GM12878 (cell line): ENCODE data around the gene GMDS. TPM values are rescaled to one million over a fixed set of nuclear protein-coding genes. Genes with fewer than 3 reads are reported as not detected.

ENCODE experiments used
- ATAC-seq: fragments of 200-7000 bp; cut with Tn5 transposase; 3 replicates; pipeline ENCODE4 v1.9.1; 2020; ENCODE audit warnings: mild to moderate bottlenecking, moderate library complexity
- BruUV-seq: library from RNA; stranded (reverse); fragments of 400-500 nt; replicated peaks from 2 replicates; lab custom pipeline; 2021; lab: Mats Ljungman, UMichigan
- CTCF ChIA-PET: fragments of 300-600 bp; sonication (Branson Sonifier 250); formaldehyde crosslinking; extraction: SDS; loops from one replicate; lab custom pipeline; 2021; ENCODE audit warnings: inconsistent platforms; lab: Yijun Ruan, JAX
- POLR2A ChIA-PET: fragments of 350-600 bp; formaldehyde crosslinking; extraction: SDS; loops from one replicate; lab custom pipeline; 2021; ENCODE audit warnings: inconsistent platforms; lab: Charles Lee
- RAD21 ChIA-PET: fragments of 300-600 bp; sonication (Branson Sonifier 250); formaldehyde crosslinking; loops from one replicate; lab custom pipeline; 2023; ENCODE audit warnings: antibody characterized with exemption; ENCODE audit not compliant: unreplicated experiment; lab: Charles Lee
- SMC1A ChIA-PET: fragments of 300-600 bp; sonication (Branson Sonifier 250); formaldehyde crosslinking; loops from one replicate; lab custom pipeline; 2023; ENCODE audit not compliant: unreplicated experiment, uncharacterized antibody; lab: Charles Lee
- DNase-seq: peaks from one replicate; pipeline ENCODE4 v3.0.0-alpha.2; 2011; ENCODE audit warnings: low read depth, low spot score
- FAIRE-seq: peaks from 3 replicates; lab custom pipeline; 2011; peaks lifted over from hg19 to GRCh38; lab: Jason Lieb, UNC
- H2AFZ ChIP-seq: 2 replicates; pipeline ENCODE4 v1.6.0; 2011; ENCODE audit warnings: low read depth, low read length, control low read depth; ENCODE audit not compliant: control insufficient read depth
- H3K27ac ChIP-seq: 2 replicates; pipeline ENCODE4 v1.5.1; 2011; ENCODE audit warnings: control low read depth; ENCODE audit not compliant: control insufficient read depth, insufficient read depth
- H3K27me3 ChIP-seq, 2 experiments: replicated peaks in 1 of 2; 2 replicates each; pipeline versions ENCODE4 v1.6.0 to v1.6.1; 2011; ENCODE audit warnings: low read length in 1 of 2; ENCODE audit not compliant: control insufficient read depth in 2 of 2, insufficient read depth in 2 of 2
- H3K36me3 ChIP-seq, 2 experiments: 2 replicates each; pipeline ENCODE4 v1.5.1; 2011; ENCODE audit warnings: low read length in 1 of 2; ENCODE audit not compliant: control insufficient read depth in 2 of 2, insufficient read depth in 2 of 2
- H3K4me1 ChIP-seq: 2 replicates; pipeline ENCODE4 v1.6.1; 2011; ENCODE audit warnings: mild to moderate bottlenecking, low read length, moderate library complexity, mixed read lengths; ENCODE audit not compliant: control insufficient read depth, insufficient read depth
- H3K4me2 ChIP-seq: 2 replicates; pipeline ENCODE4 v1.6.0; 2011; ENCODE audit warnings: control low read depth; ENCODE audit not compliant: control insufficient read depth, insufficient read depth
- H3K4me3 ChIP-seq: fragments of 200-600 bp; sonication (generic); 2 replicates; pipeline ENCODE4 v1.5.1; 2016
- H3K79me2 ChIP-seq: 2 replicates; pipeline ENCODE4 v1.6.0; 2011; ENCODE audit warnings: low read length; ENCODE audit not compliant: control insufficient read depth, insufficient read depth
- H3K9ac ChIP-seq: 2 replicates; pipeline ENCODE4 v1.8.0; 2011; ENCODE audit warnings: low read length, control low read depth, mixed read lengths; ENCODE audit not compliant: control insufficient read depth, insufficient read depth
- H3K9me3 ChIP-seq: replicated peaks from 3 replicates; pipeline ENCODE4 v1.5.1; 2011; ENCODE audit warnings: mild to moderate bottlenecking, low read length; ENCODE audit not compliant: control insufficient read depth, insufficient read depth
- H4K20me1 ChIP-seq: 2 replicates; pipeline ENCODE4 v1.6.0; 2011; ENCODE audit not compliant: control insufficient read depth, insufficient read depth
- E2F8 ChIP-seq: fragments of 450-650 bp; IDR thresholded peaks from 2 replicates; pipeline ENCODE4 v1.6.1; 2018; ENCODE audit warnings: mild to moderate bottlenecking, low read depth, moderate library complexity; ENCODE audit not compliant: partially characterized antibody
- KAT2A ChIP-seq: conservative IDR thresholded peaks from 2 replicates; pipeline ENCODE4 v1.6.1; 2011; ENCODE audit warnings: low read depth, low read length; ENCODE audit not compliant: control insufficient read depth
- MAX ChIP-seq: IDR thresholded peaks from 2 replicates; pipeline ENCODE4 v1.6.1; 2012; ENCODE audit warnings: low read depth, low read length, improper control_type of control experiment
- MXI1 ChIP-seq: fragments of 150-350 bp; IDR thresholded peaks from 2 replicates; pipeline ENCODE4 v1.6.1; 2011; ENCODE audit warnings: low read depth, mild to moderate bottlenecking, inconsistent platforms, low read length, improper control_type of control experiment
- NFYB ChIP-seq: IDR thresholded peaks from 2 replicates; pipeline ENCODE4 v1.6.1; 2011; ENCODE audit warnings: low read depth, mild to moderate bottlenecking, low read length, improper control_type of control experiment, moderate library complexity; ENCODE audit not compliant: insufficient read depth
- RAD51 ChIP-seq: fragments of 450-650 bp; IDR thresholded peaks from 2 replicates; pipeline ENCODE4 v1.6.1; 2016; ENCODE audit warnings: moderate library complexity, mild to moderate bottlenecking, inconsistent platforms
- RCOR1 ChIP-seq: conservative IDR thresholded peaks from 2 replicates; pipeline ENCODE4 v1.6.1; 2012; ENCODE audit warnings: low read depth, low read length, improper control_type of control experiment
- RFX5 ChIP-seq: IDR thresholded peaks from 2 replicates; pipeline ENCODE4 v1.6.1; 2011; ENCODE audit warnings: low read depth, low read length, improper control_type of control experiment
- SP1 ChIP-seq: IDR thresholded peaks from one replicate; pipeline ENCODE4 v1.6.1; 2011; ENCODE audit warnings: low read depth, low read length
- TCF12 ChIP-seq: IDR thresholded peaks from 2 replicates; pipeline ENCODE4 v1.6.1; 2011; ENCODE audit warnings: low read depth, mild to moderate bottlenecking, low read length
- WGBS: methylation state at CpG from one replicate; pipeline ENCODE4 v1.1.6; 2016; ENCODE audit warnings: low lambda C conversion rate; ENCODE audit not compliant: insufficient replicate concordance, insufficient coverage; ENCODE audit errors: missing lambda C conversion rate; 5-methylcytosine and 5-hydroxymethylcytosine counted together
- in situ Hi-C: fragments of 300-500 bp; cut with MboI; formaldehyde crosslinking; loops from 9 replicates; pipeline ENCODE4 v1.14.3; 2018; ENCODE audit warnings: mixed read lengths
- intact Hi-C: fragments of 100-400 bp; cut with micrococcal nuclease; formaldehyde crosslinking; loops from one replicate; pipeline ENCODE4 v1.14.2; 2022; ENCODE audit not compliant: unreplicated experiment
- polyA plus RNA-seq, 11 experiments: library from polyadenylated mRNA; depleted of rRNA in 4 of 11; unstranded in 6 of 11; stranded (reverse) in 5 of 11; fragments of >200 nt; fragmentation: Nextera tagmentation in 4 of 11; fragmentation: Illumina TruSeq in 1 of 11; extraction: Ambion mirVana in 4 of 11; extraction: Trizol in 1 of 11; gene quantifications; 1 replicate in 1 of 11; 2 replicates in 10 of 11; pipeline versions ENCODE4 v1.2.1 to v1.2.3, GENCODE V29; 2011 to 2016; ENCODE audit warnings: inconsistent platforms in 2 of 11, missing spikeins in 2 of 11, low read depth in 1 of 11
- total RNA-seq, 4 experiments: library from RNA; depleted of rRNA in 3 of 4; stranded (reverse); fragments of >200 nt in 3 of 4; fragmentation: Illumina TruSeq in 1 of 4; extraction: Trizol in 1 of 4; gene quantifications; 2 replicates each; pipeline versions ENCODE4 v1.2.1 to v1.2.3, GENCODE V29; 2013 to 2021
- TF ChIP-seq, protein P1 (sequence below): IDR thresholded peaks from 2 replicates; pipeline ENCODE4 v1.6.1; 2012; ENCODE audit warnings: low read length, inconsistent platforms

GMDS gene
- total and polyA plus RNA-seq, 10 of the 15 experiments (the other 5 are each of a cell fraction or from before 2014, with no cell fraction given): 0.61 to 53.8 (median 29.3) TPM

- no peak for TF ChIP-seq MXI1
These were observed 18.6 kb downstream of the GMDS start (continued) for GRCh38 chr6:2226775-2227174.

- no peaks in the 10 kb centered on the region for H4K20me1 ChIP-seq
- intact Hi-C loops (no loop called here), in situ Hi-C loops (no loop called here)
- no peak for ATAC-seq
- FAIRE-seq: no peak
- 73% methylated on average over 6 of the region's 6 CpGs for WGBS
- H3K27me3 ChIP-seq: no peaks in the 10 kb centered on the region
- CTCF ChIA-PET: interaction anchor here (1.4 to 2.3 kb wide), 2 partner anchors 17 to 29 kb away, joined by 3 to 5 read pairs; no protein-coding TSS in a partner anchor
- H2AFZ ChIP-seq: no peak overlapping the region
- DNase-seq: no peak
- SMC1A ChIA-PET: no interaction called here
- TF ChIP-seq RFX5 (no peak), NFYB (no peak), KAT2A (no peak), RAD51 (no peak), RCOR1 (no peak), MAX (no peak), TCF12 (no peak), SP1 (no peak), E2F8 (no peak)
- TF ChIP-seq, protein P1, sequence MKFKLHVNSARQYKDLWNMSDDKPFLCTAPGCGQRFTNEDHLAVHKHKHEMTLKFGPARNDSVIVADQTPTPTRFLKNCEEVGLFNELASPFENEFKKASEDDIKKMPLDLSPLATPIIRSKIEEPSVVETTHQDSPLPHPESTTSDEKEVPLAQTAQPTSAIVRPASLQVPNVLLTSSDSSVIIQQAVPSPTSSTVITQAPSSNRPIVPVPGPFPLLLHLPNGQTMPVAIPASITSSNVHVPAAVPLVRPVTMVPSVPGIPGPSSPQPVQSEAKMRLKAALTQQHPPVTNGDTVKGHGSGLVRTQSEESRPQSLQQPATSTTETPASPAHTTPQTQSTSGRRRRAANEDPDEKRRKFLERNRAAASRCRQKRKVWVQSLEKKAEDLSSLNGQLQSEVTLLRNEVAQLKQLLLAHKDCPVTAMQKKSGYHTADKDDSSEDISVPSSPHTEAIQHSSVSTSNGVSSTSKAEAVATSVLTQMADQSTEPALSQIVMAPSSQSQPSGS: no peak
- peaks cover 32% of the 10 kb centered on the region for H3K79me2 ChIP-seq
- no TSS peak for BruUV-seq
- H3K27ac ChIP-seq: no peak overlapping the region
- H3K36me3 ChIP-seq: no peaks in the 10 kb centered on the region
- H3K9ac ChIP-seq: no peak overlapping the region
- no peak overlapping the region for H3K4me3 ChIP-seq
- RAD21 ChIA-PET: no interaction called here
- POLR2A ChIA-PET: interaction anchor here (0.6 kb wide), 1 partner anchor 980 kb away, joined by 3 read pairs; no protein-coding TSS in a partner anchor
- H3K4me1 ChIP-seq: peaks cover 24% of the 10 kb centered on the region
- no peaks in the 10 kb centered on the region for H3K9me3 ChIP-seq
- H3K4me2 ChIP-seq: no peak overlapping the region
These were observed 19.7 kb downstream of the GMDS start for GRCh38 chr6:2225422-2226392.
